HCT116 (cell line): ENCODE data around the gene ADAMTS15.

ENCODE experiments used
- EGR1 ChIP-seq: IDR thresholded peaks from 2 replicates; pipeline ENCODE4 v1.6.1; 2012; ENCODE audit warnings: low read depth
- EZH2 ChIP-seq: fragments of 200-600 bp; sonication (generic); IDR thresholded peaks from 2 replicates; pipeline ENCODE4 v1.6.1; 2017; ENCODE audit warnings: antibody characterized with exemption, mixed run types
- JUND ChIP-seq: IDR thresholded peaks from 2 replicates; pipeline ENCODE4 v1.6.1; 2012
- POLR2A ChIP-seq: IDR thresholded peaks from 2 replicates; pipeline ENCODE4 v1.7.0; 2011; ENCODE audit warnings: borderline replicate concordance; ENCODE audit not compliant: insufficient read depth, insufficient read length; ENCODE audit errors: extremely low read depth
- RAD21 ChIP-seq: IDR thresholded peaks from 2 replicates; pipeline ENCODE4 v1.6.1; 2012; ENCODE audit warnings: low read depth, mild to moderate bottlenecking
- SRF ChIP-seq: IDR thresholded peaks from 2 replicates; pipeline ENCODE4 v1.6.1; 2012; ENCODE audit warnings: low read depth
- TF ChIP-seq, protein P1 (sequence below): IDR thresholded peaks from 2 replicates; pipeline ENCODE4 v1.6.1; 2011; ENCODE audit warnings: mild to moderate bottlenecking, low read length, moderate library complexity; ENCODE audit not compliant: insufficient replicate concordance; ENCODE audit errors: extremely low read depth
- TF ChIP-seq, protein P2 (sequence below), 3 experiments: fragments of 200-600 bp in 1 of 3; sonication (generic) in 1 of 3; IDR thresholded peaks in 2 of 3; conservative IDR thresholded peaks in 1 of 3; 2 replicates each; pipeline ENCODE4 v1.5.1; 2012 to 2017; ENCODE audit warnings: low read depth in 2 of 3, low read length in 2 of 3, antibody characterized with exemption in 1 of 3, borderline replicate concordance in 1 of 3, control low read depth in 1 of 3, mild to moderate bottlenecking in 1 of 3, mixed read lengths in 1 of 3, mixed run types in 1 of 3, moderate library complexity in 1 of 3; ENCODE audit not compliant: insufficient read depth in 1 of 3
- TF ChIP-seq, protein P3 (sequence below): IDR thresholded peaks from 2 replicates; pipeline ENCODE4 v1.6.1; 2012

DNA sequence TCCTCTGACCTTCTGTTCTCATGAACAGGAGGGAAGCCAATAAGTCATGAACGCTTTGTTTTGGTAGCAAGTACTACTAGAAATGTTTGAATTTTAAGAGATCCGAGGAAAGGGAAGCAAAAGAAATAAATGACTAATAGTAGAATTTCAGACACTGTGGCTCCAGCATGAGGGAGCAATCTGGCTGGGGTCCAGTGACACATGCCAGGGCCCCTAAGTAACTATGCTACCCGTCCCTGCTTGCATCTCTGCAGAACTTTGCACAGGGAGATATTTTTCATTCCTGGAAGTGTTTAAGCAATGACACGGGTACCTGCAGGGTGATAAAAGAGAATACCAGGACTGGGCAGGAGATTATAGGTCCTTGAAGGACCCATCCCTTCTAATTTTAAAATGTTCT is 12.8 kb upstream of the ADAMTS15 start:
- TF ChIP-seq POLR2A, result no peak
- TF ChIP-seq, protein P1, sequence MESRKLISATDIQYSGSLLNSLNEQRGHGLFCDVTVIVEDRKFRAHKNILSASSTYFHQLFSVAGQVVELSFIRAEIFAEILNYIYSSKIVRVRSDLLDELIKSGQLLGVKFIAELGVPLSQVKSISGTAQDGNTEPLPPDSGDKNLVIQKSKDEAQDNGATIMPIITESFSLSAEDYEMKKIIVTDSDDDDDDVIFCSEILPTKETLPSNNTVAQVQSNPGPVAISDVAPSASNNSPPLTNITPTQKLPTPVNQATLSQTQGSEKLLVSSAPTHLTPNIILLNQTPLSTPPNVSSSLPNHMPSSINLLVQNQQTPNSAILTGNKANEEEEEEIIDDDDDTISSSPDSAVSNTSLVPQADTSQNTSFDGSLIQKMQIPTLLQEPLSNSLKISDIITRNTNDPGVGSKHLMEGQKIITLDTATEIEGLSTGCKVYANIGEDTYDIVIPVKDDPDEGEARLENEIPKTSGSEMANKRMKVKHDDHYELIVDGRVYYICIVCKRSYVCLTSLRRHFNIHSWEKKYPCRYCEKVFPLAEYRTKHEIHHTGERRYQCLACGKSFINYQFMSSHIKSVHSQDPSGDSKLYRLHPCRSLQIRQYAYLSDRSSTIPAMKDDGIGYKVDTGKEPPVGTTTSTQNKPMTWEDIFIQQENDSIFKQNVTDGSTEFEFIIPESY, result no peak
- TF ChIP-seq SRF, result no peak
- TF ChIP-seq EGR1, result no peak
- TF ChIP-seq EZH2, result no peak
- no peak for TF ChIP-seq JUND
- TF ChIP-seq, protein P2, sequence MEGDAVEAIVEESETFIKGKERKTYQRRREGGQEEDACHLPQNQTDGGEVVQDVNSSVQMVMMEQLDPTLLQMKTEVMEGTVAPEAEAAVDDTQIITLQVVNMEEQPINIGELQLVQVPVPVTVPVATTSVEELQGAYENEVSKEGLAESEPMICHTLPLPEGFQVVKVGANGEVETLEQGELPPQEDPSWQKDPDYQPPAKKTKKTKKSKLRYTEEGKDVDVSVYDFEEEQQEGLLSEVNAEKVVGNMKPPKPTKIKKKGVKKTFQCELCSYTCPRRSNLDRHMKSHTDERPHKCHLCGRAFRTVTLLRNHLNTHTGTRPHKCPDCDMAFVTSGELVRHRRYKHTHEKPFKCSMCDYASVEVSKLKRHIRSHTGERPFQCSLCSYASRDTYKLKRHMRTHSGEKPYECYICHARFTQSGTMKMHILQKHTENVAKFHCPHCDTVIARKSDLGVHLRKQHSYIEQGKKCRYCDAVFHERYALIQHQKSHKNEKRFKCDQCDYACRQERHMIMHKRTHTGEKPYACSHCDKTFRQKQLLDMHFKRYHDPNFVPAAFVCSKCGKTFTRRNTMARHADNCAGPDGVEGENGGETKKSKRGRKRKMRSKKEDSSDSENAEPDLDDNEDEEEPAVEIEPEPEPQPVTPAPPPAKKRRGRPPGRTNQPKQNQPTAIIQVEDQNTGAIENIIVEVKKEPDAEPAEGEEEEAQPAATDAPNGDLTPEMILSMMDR (IDR thresholded peaks at IDR 0.05 in 2 of 3, conservative IDR thresholded peaks at IDR 0.05 in 1 of 3; ENCODE audit: borderline replicate concordance in 1 of 3, insufficient read depth in 1 of 3, low read depth in 2 of 3, low read length in 2 of 3), result no peak
- TF ChIP-seq, protein P3, sequence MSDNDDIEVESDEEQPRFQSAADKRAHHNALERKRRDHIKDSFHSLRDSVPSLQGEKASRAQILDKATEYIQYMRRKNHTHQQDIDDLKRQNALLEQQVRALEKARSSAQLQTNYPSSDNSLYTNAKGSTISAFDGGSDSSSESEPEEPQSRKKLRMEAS, result no peak
- no peak for TF ChIP-seq RAD21
